A673 (cell line): ENCODE results near the gene NCKAP5. TPM values are rescaled to one million over a fixed set of nuclear protein-coding genes. Genes with fewer than 3 reads are reported as not detected.

Experiments
- BruUV-seq: library from RNA; stranded (reverse); fragments of 400-500 nt; replicated peaks from 2 replicates; lab custom pipeline; 2021; lab: Mats Ljungman, UMichigan
- CTCF ChIA-PET: fragments of 300-600 bp; sonication (Branson Sonifier 250); formaldehyde crosslinking; loops from one replicate; lab custom pipeline; 2022; ENCODE audit warnings: antibody characterized with exemption; lab: Charles Lee
- POLR2A ChIA-PET: fragments of 300-600 bp; sonication (Branson Sonifier 250); formaldehyde crosslinking; loops from one replicate; lab custom pipeline; 2022; ENCODE audit warnings: antibody characterized with exemption; ENCODE audit not compliant: low non-redundant PET; lab: Charles Lee
- DNase-seq: peaks from one replicate; pipeline ENCODE4 v3.0.0-alpha.2; 2015; ENCODE audit warnings: low spot score
- H3K27ac ChIP-seq: fragments of 200-600 bp; sonication (generic); 2 replicates; pipeline ENCODE4 v1.5.1; 2016; ENCODE audit warnings: mixed run types, low read depth, mild to moderate bottlenecking, mixed read lengths, antibody characterized with exemption, low read length; ENCODE audit not compliant: poor library complexity, severe bottlenecking
- H3K27me3 ChIP-seq: fragments of 200-600 bp; sonication (generic); replicated peaks from 2 replicates; pipeline ENCODE4 v1.6.1; 2017; ENCODE audit warnings: mixed run types, low read depth, mild to moderate bottlenecking, mixed read lengths, antibody characterized with exemption, low read length; ENCODE audit not compliant: insufficient read depth, poor library complexity
- H3K36me3 ChIP-seq: fragments of 200-600 bp; sonication (generic); 2 replicates; pipeline ENCODE4 v1.6.1; 2016; ENCODE audit warnings: mixed run types, mild to moderate bottlenecking, mixed read lengths, antibody characterized with exemption, low read length; ENCODE audit not compliant: insufficient read depth, poor library complexity, severe bottlenecking
- H3K4me1 ChIP-seq: fragments of 200-600 bp; sonication (generic); 2 replicates; pipeline ENCODE4 v1.6.1; 2017; ENCODE audit warnings: mixed run types, mild to moderate bottlenecking, mixed read lengths, antibody characterized with exemption, low read length; ENCODE audit not compliant: insufficient read depth, poor library complexity, severe bottlenecking
- H3K4me3 ChIP-seq: fragments of 200-600 bp; sonication (generic); 2 replicates; pipeline ENCODE4 v1.5.1; 2016; ENCODE audit warnings: low read depth, mixed run types, mild to moderate bottlenecking, mixed read lengths, low read length; ENCODE audit not compliant: poor library complexity, severe bottlenecking
- H3K9me3 ChIP-seq: fragments of 200-600 bp; sonication (generic); 2 replicates; pipeline ENCODE4 v1.6.1; 2016; ENCODE audit warnings: mixed run types, low read depth, mild to moderate bottlenecking, mixed read lengths, antibody characterized with exemption, low read length; ENCODE audit not compliant: poor library complexity, severe bottlenecking
- EZH2 ChIP-seq: fragments of 200-600 bp; sonication (generic); IDR thresholded peaks from 2 replicates; pipeline ENCODE4 v1.6.1; 2017; ENCODE audit warnings: borderline replicate concordance, low read depth, mild to moderate bottlenecking, mixed read lengths, antibody characterized with exemption, low read length; ENCODE audit not compliant: poor library complexity, severe bottlenecking
- intact Hi-C: fragments of 100-400 bp; cut with micrococcal nuclease; formaldehyde crosslinking; loops from one replicate; pipeline ENCODE4 v1.10.0; 2022; ENCODE audit not compliant: unreplicated experiment
- total RNA-seq: library from RNA; stranded (reverse); gene quantifications from 2 replicates; pipeline ENCODE4 v1.2.3, GENCODE V29; 2021
- TF ChIP-seq, protein P1 (sequence below): fragments of 300-800, 200-600 bp; sonication (generic); conservative IDR thresholded peaks from 2 replicates; pipeline ENCODE4 v1.5.1; 2017; ENCODE audit warnings: low read depth, mild to moderate bottlenecking, antibody characterized with exemption, low read length, moderate library complexity, mixed read lengths

Gene NCKAP5
- total RNA-seq, 1 experiment from 2014 or later = 26.6 TPM

- H3K9me3 ChIP-seq = peaks cover 12% of the 10 kb centered on the region
- no peak for TF ChIP-seq EZH2
- TF ChIP-seq, protein P1, sequence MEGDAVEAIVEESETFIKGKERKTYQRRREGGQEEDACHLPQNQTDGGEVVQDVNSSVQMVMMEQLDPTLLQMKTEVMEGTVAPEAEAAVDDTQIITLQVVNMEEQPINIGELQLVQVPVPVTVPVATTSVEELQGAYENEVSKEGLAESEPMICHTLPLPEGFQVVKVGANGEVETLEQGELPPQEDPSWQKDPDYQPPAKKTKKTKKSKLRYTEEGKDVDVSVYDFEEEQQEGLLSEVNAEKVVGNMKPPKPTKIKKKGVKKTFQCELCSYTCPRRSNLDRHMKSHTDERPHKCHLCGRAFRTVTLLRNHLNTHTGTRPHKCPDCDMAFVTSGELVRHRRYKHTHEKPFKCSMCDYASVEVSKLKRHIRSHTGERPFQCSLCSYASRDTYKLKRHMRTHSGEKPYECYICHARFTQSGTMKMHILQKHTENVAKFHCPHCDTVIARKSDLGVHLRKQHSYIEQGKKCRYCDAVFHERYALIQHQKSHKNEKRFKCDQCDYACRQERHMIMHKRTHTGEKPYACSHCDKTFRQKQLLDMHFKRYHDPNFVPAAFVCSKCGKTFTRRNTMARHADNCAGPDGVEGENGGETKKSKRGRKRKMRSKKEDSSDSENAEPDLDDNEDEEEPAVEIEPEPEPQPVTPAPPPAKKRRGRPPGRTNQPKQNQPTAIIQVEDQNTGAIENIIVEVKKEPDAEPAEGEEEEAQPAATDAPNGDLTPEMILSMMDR = no peak
- DNase-seq = no peak
- ChIA-PET CTCF (no interaction called here), POLR2A (no interaction called here)
- no peaks in the 10 kb centered on the region for H3K27me3 ChIP-seq
- no peak overlapping the region for H3K4me3 ChIP-seq
- no peak overlapping the region for H3K27ac ChIP-seq
- no TSS peak for BruUV-seq
- peaks cover 22% of the 10 kb centered on the region for H3K36me3 ChIP-seq
- intact Hi-C loops = no loop called here
- H3K4me1 ChIP-seq = peaks cover 25% of the 10 kb centered on the region
Measured at GRCh38 chr2:133204421-133204820, 363.8 kb downstream of the NCKAP5 start.

- intact Hi-C loops = no loop called here
- ChIA-PET CTCF (no interaction called here), POLR2A (interaction anchor here (0.7 kb wide), 1 partner anchor 1014 kb away, joined by 3 read pairs; no protein-coding TSS in a partner anchor)
- Histone ChIP-seq H3K4me1 (peaks cover 33% of the 10 kb centered on the region), H3K9me3 (no peaks in the 10 kb centered on the region), H3K36me3 (peaks cover 6% of the 10 kb centered on the region), H3K27ac (peak overlapping the region; percentile 44), H3K27me3 (no peaks in the 10 kb centered on the region), H3K4me3 (no peak overlapping the region)
- no TSS peak for BruUV-seq
- peak; percentile 77 for DNase-seq
- TF ChIP-seq, protein P1 = no peak
- TF ChIP-seq EZH2 = no peak
Measured at GRCh38 chr2:133200684-133201421, 367.4 kb downstream of the NCKAP5 start.

- Histone ChIP-seq H3K27ac (no peak overlapping the region), H3K27me3 (no peaks in the 10 kb centered on the region), H3K4me1 (peaks cover 45% of the 10 kb centered on the region), H3K4me3 (no peak overlapping the region), H3K36me3 (no peaks in the 10 kb centered on the region), H3K9me3 (no peaks in the 10 kb centered on the region)
- no TSS peak for BruUV-seq
- TF ChIP-seq, protein P1 = no peak
- no peak for TF ChIP-seq EZH2
- ChIA-PET POLR2A (no interaction called here), CTCF (no interaction called here)
- DNase-seq = no peak
- intact Hi-C loops = no loop called here
Measured at GRCh38 chr2:133198678-133199077, 369.6 kb downstream of the NCKAP5 start.
